Activated naive CD4-positive, alpha-beta T cell (primary cell): Measurements from ENCODE around the gene ANKS1B.

ENCODE experiments used
- DNase-seq, 4 experiments: peaks; one replicate each; lab custom pipeline; 2025; lab: John Stamatoyannopoulos, UW

The ANKS1B gene

DNA sequence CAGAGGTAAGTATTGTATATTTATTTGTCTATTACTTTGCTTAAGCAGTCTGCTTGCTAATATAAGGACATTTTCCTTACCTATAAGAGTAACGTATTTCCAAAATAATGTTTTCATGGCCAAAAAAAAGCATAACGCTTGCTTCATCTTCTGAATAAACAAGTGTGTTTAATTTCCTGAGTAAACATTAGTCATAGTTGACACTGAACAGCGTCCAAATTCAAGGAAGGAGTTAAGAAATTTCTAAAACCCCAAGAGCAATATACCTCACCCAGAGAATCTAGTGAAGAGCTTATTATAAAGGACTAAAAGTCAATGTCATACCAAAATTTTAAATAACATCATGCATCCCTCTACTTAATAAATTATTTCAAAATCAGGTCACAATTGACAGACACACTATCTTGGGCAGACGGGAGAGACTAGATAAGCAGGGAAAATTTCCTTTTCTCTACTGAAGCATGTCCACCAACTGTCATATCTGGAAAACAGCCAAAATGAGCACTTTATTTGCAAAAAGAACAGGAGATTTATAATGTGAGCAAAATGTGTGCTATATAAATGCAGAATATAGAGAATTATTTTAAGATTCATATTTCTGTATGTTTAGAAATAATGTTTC is 25.1 kb downstream of the ANKS1B start:
- no peak for DNase-seq

- no peak for DNase-seq
Measured at GRCh38 chr12:99957866-99958466, 26.8 kb downstream of the ANKS1B start.

DNA sequence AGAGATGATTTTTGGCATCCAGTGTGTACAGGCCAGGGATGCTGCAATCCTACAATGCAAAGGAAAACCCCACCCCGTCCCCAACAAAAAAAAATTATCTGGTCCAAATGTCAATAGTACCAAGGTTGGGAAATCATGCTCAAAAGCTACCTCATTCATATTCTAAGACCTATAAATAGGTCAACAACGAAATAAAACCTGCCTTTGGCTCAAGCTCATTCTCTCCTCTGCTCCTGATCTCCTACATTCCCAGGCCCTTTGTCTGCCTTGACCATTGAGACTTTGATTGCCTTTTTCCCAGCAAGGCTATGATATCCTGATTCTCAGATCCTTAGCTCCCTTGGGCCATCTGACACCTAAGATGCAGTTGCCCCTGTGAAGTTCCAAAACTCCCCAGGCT is 30.0 kb downstream of the ANKS1B start:
- no peak for DNase-seq

DNA sequence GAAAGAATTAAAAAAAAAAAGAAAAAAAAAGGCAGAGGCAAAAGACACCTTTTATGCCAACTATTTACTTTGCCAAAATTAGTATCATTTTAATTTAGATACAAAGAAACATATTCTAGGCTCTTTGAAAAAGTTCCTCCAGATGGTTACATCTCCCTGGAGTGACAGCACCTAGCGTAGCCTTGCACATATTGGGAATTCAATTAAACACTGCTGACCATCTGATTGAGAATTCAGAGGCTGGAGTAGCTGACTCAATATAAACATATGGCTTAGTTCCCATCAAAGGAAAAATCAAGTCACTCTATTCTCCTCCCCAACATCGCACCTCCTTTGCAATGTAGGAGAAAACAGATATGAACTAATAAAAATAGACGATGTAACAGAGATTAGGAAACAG is 36.4 kb downstream of the ANKS1B start:
- DNase-seq = no peak

- no peak for DNase-seq
Measured at GRCh38 chr12:99946131-99946530, 38.6 kb downstream of the ANKS1B start.

- no peak for DNase-seq
Measured at GRCh38 chr12:99935608-99936007, 49.1 kb downstream of the ANKS1B start.

DNA sequence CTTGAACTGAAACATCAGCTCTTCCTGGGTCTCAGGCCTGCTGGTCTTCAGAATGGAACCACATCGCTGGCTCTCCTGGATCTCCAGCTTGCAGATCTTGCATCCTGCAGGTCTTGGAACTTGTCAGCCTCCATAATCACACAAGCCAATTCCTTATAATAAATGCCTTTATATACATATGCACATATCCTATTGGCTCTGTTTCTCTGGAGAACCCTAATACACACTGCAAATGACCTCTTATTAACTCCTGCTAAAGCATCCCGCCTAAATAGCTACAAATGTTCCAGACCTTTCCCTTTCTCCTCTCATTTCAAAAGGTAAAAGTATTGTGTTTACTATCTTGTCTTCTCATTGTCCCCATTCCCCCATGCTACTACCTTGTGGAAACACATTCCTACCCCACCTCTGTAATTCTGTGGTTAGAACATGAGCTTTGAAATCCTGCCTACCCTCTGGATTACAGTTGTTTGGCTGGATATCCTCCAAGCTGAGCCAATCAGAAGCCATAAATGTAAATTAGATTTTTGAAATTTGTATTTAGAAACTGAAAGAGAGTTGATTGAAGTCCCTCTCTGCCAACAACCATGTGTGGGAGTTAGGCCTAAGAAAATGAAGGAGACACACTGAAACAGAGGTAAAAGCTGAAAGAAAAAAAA is 58.1 kb downstream of the ANKS1B start:
- DNase-seq = no peak

DNA sequence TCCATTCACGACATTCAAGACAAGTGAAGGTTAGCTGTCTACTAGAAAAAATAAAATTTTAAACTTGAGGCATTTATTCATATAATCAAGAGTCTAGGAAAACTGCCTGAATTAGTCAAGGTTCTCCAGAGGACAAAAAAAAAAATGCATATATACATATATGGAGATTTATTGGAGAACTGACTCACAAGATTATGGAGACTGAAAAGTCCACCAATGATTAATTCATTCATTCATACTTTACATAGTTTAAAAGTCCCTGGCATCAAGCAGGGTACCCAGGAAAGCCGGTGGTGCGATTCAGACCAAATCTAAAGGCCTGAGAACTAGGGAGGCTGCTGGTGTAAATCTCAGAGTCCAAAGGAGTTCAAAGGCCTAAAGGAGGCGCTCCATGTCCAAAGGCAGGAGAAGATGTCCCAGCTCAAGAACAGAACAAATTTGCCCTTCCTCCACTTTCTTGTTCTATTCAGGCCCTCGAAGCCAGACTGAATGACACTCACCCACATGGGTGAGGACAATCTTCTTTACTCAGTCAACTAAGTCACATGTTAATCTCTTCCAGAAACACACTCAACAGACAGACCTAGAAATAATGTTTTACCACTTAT is 64.3 kb downstream of the ANKS1B start:
- DNase-seq = no peak

DNA sequence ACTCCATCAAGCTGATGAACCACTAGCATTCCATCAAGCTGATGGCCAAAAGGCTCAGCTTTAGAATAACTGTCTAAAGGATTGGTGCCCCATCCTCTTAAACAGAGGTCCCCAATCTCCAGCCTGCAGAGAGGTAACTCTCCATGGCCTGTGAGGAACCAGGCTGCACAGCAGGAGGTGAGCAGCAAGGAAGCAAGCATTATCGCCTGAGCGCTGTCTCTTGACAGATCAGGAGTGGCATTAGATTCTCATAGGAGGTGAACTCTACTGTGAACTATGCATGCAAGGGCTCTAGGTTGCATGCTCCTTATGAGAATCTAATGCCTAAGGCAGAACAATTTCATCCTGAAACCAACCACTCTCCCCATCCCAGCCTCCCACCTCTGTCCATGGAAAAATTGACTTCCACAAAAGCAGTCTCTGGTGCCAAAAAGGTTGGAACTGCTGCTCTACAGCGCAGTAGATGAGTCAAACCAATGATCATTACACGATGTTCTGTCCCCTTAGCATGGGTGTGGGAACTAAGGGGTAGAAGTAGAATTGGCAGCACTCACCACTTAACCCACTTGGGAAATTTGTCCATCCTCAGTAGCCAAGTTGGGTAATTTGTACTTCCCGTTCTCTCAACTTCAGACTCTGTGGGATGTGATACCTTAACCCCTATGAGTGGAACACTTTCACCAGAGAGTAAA is 66.9 kb downstream of the ANKS1B start:
- DNase-seq = no peak

- DNase-seq = no peak
Measured at GRCh38 chr12:99916555-99916954, 68.2 kb downstream of the ANKS1B start.

DNA sequence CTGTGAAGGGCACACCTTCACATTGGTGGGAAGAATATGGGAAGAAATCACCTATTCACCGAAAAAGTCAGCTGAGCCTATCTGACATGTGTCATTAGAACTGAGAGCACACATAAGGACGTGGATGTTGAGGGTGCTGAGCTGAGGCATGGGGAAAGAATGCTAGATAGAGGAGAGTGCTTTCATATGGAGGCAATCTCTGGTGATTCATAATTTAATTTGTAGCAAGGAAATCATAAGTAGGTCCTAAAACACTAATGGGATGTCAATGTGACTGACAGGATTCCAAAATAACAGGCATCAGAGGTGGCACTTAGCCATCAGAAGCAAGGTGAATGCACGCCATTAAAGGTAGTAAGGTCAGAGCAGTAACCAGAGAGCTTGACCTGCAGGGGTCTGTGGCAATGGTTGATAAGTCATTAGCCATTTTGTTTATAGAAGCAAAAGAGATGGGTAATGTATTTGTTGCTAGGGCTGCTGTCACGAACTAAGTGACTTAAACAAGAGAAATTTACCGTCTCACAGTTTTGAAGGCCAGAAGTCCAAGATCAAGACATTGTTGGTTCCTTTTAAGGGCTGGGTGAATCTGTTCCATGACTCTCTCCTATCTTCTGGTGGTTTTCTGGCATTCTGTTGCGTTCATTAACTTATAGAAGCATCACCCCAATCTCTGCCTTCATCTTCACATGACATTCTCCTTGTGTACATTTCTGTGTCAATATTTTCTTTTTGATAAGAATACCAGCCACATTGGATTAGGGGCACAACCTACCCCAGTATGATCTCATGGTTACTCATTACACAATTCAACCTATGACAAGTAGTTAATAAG is 69.3 kb downstream of the ANKS1B start:
- DNase-seq = no peak

GRCh38 chr12:99914206-99914605 is 70.5 kb downstream of the ANKS1B start:
- DNase-seq = no peak

DNA sequence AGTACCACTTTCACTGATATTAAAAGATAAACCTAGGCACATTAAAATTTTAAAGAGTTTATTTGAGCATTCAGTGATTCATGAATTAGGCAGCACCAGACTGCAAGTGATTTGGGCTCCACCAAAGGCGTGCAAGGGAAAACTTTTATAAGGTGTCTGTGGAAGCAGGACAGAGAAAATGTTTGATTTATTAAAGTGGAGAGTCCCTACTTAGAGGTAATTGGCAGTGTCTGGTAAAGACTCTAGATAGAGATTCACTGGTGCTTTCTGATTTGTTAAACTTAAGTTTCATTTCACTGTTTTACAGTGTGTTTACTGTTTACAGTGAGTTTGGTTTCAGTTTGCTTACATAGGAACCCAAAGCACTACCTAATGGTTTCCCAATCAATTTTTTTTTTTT is 72.8 kb downstream of the ANKS1B start:
- no peak for DNase-seq

GRCh38 chr12:99911081-99911480 is 73.7 kb downstream of the ANKS1B start:
- DNase-seq = no peak

- DNase-seq = no peak
Measured at GRCh38 chr12:99910342-99910741, 74.4 kb downstream of the ANKS1B start.

DNA sequence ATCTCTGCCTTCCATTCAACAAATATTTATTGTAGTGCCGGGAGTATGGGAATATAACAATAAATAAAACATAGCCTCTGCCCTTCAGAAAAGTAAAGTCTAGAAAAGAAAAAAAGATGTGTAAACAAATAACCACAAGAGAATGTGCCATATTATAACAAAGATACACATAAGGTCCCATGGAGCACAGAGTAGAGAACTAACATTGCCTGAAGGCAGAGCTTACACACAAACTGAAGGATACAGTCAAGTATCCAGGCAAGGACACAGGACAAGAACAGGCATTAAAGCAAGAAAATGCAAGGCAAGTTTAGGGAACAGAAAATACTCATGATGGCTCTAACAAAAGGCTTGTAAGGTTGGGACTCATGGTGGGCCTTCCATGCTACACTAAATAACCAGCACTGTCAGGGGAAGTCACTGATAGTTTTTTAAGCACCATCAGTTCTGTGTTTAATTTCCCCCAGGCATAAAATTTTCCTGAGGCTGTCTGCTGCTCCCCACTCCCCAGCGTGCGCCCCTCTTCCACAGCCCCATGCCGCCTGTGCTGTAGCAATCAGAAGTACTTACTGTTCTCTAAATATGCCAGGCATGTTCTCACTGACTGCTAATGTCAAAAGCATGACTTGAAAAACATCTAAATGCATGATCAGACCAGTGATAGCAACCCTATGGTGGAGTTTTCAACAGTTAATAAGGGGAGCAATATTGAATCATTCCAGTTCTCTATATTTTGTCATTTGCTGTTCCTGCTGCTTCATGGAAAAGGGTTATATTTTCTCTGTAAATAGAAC is 77.8 kb downstream of the ANKS1B start:
- no peak for DNase-seq

- no peak for DNase-seq
Measured at GRCh38 chr12:99901181-99901580, 83.6 kb downstream of the ANKS1B start.

DNA sequence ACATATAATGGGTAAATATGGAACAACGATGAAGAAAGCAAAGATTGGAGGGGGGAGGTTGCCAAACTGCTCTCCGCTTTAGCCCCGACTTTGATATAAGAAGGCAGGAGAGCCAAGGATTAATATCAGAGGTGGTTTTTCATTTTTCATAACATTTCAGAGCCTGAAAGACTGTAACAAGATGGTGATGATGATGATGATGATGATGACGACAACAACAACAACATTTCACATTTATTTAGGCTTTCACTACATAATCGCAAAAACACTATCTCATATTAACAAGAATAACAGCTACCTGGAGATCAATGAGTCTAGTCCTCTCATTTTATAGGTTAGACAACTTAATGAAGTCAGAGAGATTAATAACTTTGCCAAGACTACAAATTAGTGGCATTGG is 86.1 kb downstream of the ANKS1B start:
- DNase-seq = no peak

- no peak for DNase-seq
Measured at GRCh38 chr12:99879439-99879838, 105.3 kb downstream of the ANKS1B start.

DNA sequence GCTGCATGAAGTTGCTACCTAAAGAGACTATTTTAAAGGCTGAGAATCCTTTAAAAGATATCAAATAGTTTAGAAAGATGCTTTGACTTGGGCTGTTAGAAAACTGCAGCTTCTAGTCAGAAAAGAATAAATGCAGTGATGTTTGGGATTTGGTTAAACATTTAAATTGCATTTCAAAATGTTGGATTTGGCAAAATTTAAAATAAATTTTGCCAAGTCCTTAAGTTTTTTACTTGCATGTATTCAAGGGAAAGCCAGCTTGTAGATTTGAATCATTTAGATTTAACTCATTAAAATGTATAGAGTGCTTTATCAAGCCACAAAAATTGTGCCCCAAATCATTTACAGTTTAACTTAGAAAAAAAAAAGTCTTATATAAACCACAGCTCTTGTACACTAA is 109.7 kb downstream of the ANKS1B start:
- DNase-seq = no peak

DNA sequence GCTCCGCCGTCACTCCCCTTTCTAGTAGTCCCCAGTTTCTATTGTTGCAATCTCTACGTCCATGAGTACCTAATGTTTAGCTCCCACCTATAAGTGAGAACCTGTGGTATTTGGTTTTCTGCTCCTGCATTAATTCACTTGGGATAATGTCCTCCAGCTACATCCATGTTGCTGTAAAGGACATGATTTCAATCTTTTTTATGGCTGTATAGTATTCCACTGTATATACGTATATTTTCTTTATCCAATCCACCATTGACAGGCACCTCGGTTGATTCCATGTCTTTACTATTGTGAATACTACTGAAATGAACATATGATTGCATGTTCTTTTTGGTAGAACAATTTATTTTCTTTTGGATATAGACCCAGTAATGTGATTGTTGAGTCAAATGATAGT is 114.7 kb downstream of the ANKS1B start:
- no peak for DNase-seq
